ENCODE measurements around the gene ADCY9. TPM values are rescaled to one million over a fixed set of nuclear protein-coding genes. Genes with fewer than 3 reads are reported as not detected.

Gene ADCY9
- total RNA-seq, 1 donor from 2014 or later, result 11.4 TPM

DNA sequence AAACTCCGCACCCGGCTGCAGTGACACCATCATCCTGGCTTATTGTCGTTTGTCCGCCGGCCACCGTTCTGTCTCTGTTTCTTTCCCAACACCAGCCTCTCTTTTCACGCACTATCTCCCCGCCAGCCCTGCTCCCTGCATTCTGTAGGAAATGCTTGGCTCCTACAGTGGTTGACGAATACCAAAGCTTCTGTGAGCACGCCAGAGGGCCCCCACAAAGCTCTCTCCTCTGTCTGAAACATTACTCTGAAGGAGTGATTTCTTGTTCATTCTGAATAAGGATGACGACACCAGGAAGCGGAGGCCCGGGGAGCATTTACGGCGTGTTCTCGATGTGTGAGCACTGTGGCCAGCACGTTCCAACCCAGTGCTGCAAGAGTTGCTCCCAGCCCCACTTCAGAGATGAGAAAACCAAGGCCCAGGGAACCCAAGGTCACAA, 58.8 kb downstream of the ADCY9 start:
- Histone ChIP-seq H3K9ac (ENCODE audit: low read length) (no peak overlapping the region), H3K79me2 (ENCODE audit: insufficient read depth, low read length) (no peaks in the 10 kb centered on the region), H3K4me2 (ENCODE audit: low read length) (no peak overlapping the region), H2AFZ (ENCODE audit: low read depth, low read length) (no peak overlapping the region), H3K27ac (ENCODE audit: low read depth, low read length) (no peak overlapping the region), H4K20me1 (ENCODE audit: insufficient read depth, low read length) (no peaks in the 10 kb centered on the region), H3K4me3 (ENCODE audit: insufficient read depth, low read depth, low read length) (no peak overlapping the region), H3K9me3 (ENCODE audit: insufficient read depth, low read depth, low read length) (no peaks in the 10 kb centered on the region), H3K4me1 (ENCODE audit: insufficient read depth, low read length) (peaks cover 10% of the 10 kb centered on the region), H3K36me3 (ENCODE audit: insufficient read depth, low read length) (no peaks in the 10 kb centered on the region), H3K27me3 (ENCODE audit: insufficient read depth, low read length) (no peaks in the 10 kb centered on the region)
- DNase-seq (ENCODE audit: low read depth), result no peak
- Mint-ChIP-seq H3K36me3 (ENCODE audit: low read depth, unreplicated experiment) (peaks cover 9% of the 10 kb centered on the region), H3K4me3 (ENCODE audit: unreplicated experiment) (no peak overlapping the region), H3K4me1 (ENCODE audit: low read depth, unreplicated experiment) (peaks cover 14% of the 10 kb centered on the region), H3K27me3 (ENCODE audit: low read depth, unreplicated experiment) (no peaks in the 10 kb centered on the region), H3K27ac (ENCODE audit: unreplicated experiment) (no peak overlapping the region), H3K9me3 (ENCODE audit: unreplicated experiment) (peaks cover 14% of the 10 kb centered on the region)
- TF ChIP-seq EZH2 (IDR thresholded peaks at IDR 0.05; ENCODE audit: insufficient read depth, low read length), result no peak
- TF ChIP-seq, protein P1, sequence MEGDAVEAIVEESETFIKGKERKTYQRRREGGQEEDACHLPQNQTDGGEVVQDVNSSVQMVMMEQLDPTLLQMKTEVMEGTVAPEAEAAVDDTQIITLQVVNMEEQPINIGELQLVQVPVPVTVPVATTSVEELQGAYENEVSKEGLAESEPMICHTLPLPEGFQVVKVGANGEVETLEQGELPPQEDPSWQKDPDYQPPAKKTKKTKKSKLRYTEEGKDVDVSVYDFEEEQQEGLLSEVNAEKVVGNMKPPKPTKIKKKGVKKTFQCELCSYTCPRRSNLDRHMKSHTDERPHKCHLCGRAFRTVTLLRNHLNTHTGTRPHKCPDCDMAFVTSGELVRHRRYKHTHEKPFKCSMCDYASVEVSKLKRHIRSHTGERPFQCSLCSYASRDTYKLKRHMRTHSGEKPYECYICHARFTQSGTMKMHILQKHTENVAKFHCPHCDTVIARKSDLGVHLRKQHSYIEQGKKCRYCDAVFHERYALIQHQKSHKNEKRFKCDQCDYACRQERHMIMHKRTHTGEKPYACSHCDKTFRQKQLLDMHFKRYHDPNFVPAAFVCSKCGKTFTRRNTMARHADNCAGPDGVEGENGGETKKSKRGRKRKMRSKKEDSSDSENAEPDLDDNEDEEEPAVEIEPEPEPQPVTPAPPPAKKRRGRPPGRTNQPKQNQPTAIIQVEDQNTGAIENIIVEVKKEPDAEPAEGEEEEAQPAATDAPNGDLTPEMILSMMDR (IDR thresholded peaks at IDR 0.05; ENCODE audit: insufficient read depth, low read depth, low read length), result no peak
- FAIRE-seq, result no peak

DNA sequence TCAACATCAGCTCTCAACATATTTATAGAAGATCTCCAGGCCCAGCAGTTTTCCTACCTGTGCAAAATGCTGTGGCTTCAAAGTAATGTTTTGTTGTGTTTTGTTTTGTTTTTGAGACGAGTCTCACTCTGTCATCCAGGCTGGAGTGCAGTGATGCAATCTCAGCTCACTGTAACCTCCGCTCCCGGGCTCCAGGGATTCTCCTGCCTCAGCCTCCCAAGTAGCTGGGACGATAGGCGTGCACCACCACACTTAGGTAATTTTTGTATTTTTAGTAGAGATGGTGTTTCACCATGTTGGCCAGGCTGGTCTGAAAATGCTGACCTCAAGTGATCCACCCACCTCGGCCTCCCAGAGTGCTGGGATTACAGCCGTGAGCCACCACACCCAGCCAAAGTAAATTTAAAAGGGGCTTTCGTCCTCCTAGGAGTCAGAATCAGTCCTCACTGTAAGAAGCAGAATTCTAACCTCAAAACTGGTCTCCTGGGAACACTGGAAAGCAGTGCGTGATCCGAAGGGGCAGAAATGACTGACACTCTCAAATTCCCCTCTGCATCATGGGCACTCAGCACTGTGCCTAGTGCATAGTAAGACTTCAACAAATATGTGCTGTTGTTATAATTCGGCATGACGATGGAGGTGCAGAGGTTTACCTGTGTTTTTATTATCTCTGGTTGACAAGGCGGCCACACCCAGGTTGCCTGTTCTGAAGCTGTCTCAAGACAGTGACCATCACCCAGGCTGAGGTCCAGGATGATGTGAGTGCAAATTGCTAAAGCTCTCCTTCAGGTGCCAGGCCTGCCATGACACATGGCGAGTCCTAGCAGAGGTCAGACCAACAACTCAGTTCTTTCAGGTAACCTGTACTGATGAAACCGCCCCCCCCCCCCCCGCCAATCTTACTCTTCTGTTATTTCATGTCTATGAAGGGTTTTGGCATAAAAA, 59.8 kb downstream of the ADCY9 start:
- H3K36me3 Mint-ChIP-seq (ENCODE audit: low read depth, unreplicated experiment), result peaks cover 9% of the 10 kb centered on the region
- TF ChIP-seq, protein P1 (IDR thresholded peaks at IDR 0.05; ENCODE audit: insufficient read depth, low read depth, low read length), result no peak
- peaks cover 14% of the 10 kb centered on the region for H3K4me1 Mint-ChIP-seq (ENCODE audit: low read depth, unreplicated experiment)
- Histone ChIP-seq H2AFZ (ENCODE audit: low read depth, low read length) (no peak overlapping the region), H4K20me1 (ENCODE audit: insufficient read depth, low read length) (no peaks in the 10 kb centered on the region), H3K4me1 (ENCODE audit: insufficient read depth, low read length) (peaks cover 10% of the 10 kb centered on the region), H3K4me2 (ENCODE audit: low read length) (no peak overlapping the region), H3K27ac (ENCODE audit: low read depth, low read length) (no peak overlapping the region), H3K9me3 (ENCODE audit: insufficient read depth, low read depth, low read length) (no peaks in the 10 kb centered on the region), H3K27me3 (ENCODE audit: insufficient read depth, low read length) (no peaks in the 10 kb centered on the region), H3K79me2 (ENCODE audit: insufficient read depth, low read length) (no peaks in the 10 kb centered on the region), H3K9ac (ENCODE audit: low read length) (no peak overlapping the region), H3K36me3 (ENCODE audit: insufficient read depth, low read length) (no peaks in the 10 kb centered on the region), H3K4me3 (ENCODE audit: insufficient read depth, low read depth, low read length) (no peak overlapping the region)
- H3K27ac Mint-ChIP-seq (ENCODE audit: unreplicated experiment), result no peak overlapping the region
- no peak for FAIRE-seq
- H3K27me3 Mint-ChIP-seq (ENCODE audit: low read depth, unreplicated experiment), result no peaks in the 10 kb centered on the region
- H3K9me3 Mint-ChIP-seq (ENCODE audit: unreplicated experiment), result peaks cover 10% of the 10 kb centered on the region
- H3K4me3 Mint-ChIP-seq (ENCODE audit: unreplicated experiment), result no peak overlapping the region
- no peak for DNase-seq (ENCODE audit: low read depth)

DNA sequence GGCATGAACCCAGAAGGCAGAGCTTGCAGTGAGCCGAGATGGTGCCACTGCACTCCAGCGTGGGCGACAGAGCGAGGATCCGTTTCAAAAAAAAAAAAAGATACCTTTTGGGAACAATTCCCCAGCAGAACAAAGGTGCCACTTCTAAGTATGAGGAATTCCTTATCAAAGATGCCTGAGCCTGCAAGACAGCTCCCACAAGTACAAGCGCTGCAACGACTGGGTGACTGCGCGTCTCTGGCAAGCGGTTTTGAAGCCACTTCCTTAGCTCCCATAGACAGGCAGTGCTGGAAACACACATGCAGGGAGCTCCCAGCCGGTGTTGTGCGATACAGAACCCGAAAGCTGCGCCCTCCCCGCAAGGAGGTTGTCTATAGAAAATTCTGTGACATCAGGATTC, 60.5 kb downstream of the ADCY9 start:
- no peaks in the 10 kb centered on the region for H4K20me1 ChIP-seq (ENCODE audit: insufficient read depth, low read length)
- H3K9me3 Mint-ChIP-seq (ENCODE audit: unreplicated experiment), result peaks cover 5% of the 10 kb centered on the region
- no peaks in the 10 kb centered on the region for H3K36me3 ChIP-seq (ENCODE audit: insufficient read depth, low read length)
- H3K4me2 ChIP-seq (ENCODE audit: low read length), result no peak overlapping the region
- no peak overlapping the region for H3K27ac ChIP-seq (ENCODE audit: low read depth, low read length)
- H3K4me3 Mint-ChIP-seq (ENCODE audit: unreplicated experiment), result no peak overlapping the region
- TF ChIP-seq EZH2 (IDR thresholded peaks at IDR 0.05; ENCODE audit: insufficient read depth, low read length), result no peak
- TF ChIP-seq, protein P1 (IDR thresholded peaks at IDR 0.05; ENCODE audit: insufficient read depth, low read depth, low read length), result no peak
- no peaks in the 10 kb centered on the region for H3K9me3 ChIP-seq (ENCODE audit: insufficient read depth, low read depth, low read length)
- no peak for FAIRE-seq
- DNase-seq (ENCODE audit: low read depth), result no peak
- H2AFZ ChIP-seq (ENCODE audit: low read depth, low read length), result no peak overlapping the region
- H3K27me3 ChIP-seq (ENCODE audit: insufficient read depth, low read length), result no peaks in the 10 kb centered on the region
- H3K36me3 Mint-ChIP-seq (ENCODE audit: low read depth, unreplicated experiment), result peaks cover 4% of the 10 kb centered on the region
- no peaks in the 10 kb centered on the region for H3K79me2 ChIP-seq (ENCODE audit: insufficient read depth, low read length)
- H3K9ac ChIP-seq (ENCODE audit: low read length), result no peak overlapping the region
- peaks cover 10% of the 10 kb centered on the region for H3K4me1 ChIP-seq (ENCODE audit: insufficient read depth, low read length)
- H3K4me3 ChIP-seq (ENCODE audit: insufficient read depth, low read depth, low read length), result no peak overlapping the region
- H3K27ac Mint-ChIP-seq (ENCODE audit: unreplicated experiment), result no peak overlapping the region
- H3K27me3 Mint-ChIP-seq (ENCODE audit: low read depth, unreplicated experiment), result no peaks in the 10 kb centered on the region
- peaks cover 14% of the 10 kb centered on the region for H3K4me1 Mint-ChIP-seq (ENCODE audit: low read depth, unreplicated experiment)

All from astrocyte (in vitro differentiated cells and primary cell).